Body of pancreas (tissue), 4 donors: ENCODE data around the gene SLC5A5. TPM values are rescaled to one million over a fixed set of nuclear protein-coding genes. Genes with fewer than 3 reads are reported as not detected.

Source experiments
- ATAC-seq: fragments of 150-250 bp; one replicate; pipeline ENCODE4 v1.9.1; 2016
- DNase-seq, 4 donors: peaks; one replicate each; pipeline ENCODE4 v3.0.0-alpha.2; 2019
- H3K27ac ChIP-seq, 4 donors: fragments of 200-600 bp; sonication (generic); 1 replicate in 3 of 4; 2 replicates in 1 of 4; pipeline versions ENCODE4 v1.5.1 to v1.6.1; 2016 to 2019; ENCODE audit warnings: mild to moderate bottlenecking in 1 of 4, mixed read lengths in 1 of 4, moderate library complexity in 1 of 4
- H3K27me3 ChIP-seq, 2 donors: fragments of 200-600 bp; sonication (generic); one replicate each; pipeline ENCODE4 v1.6.0; 2016; ENCODE audit warnings: mild to moderate bottlenecking in 1 of 2
- H3K36me3 ChIP-seq, 2 donors: fragments of 200-600 bp; sonication (generic); replicated peaks in 1 of 2; 2 replicates each; pipeline ENCODE4 v1.5.1; 2016; ENCODE audit warnings: low read depth in 2 of 2; ENCODE audit not compliant: insufficient read depth in 1 of 2
- H3K4me1 ChIP-seq: fragments of 200-600 bp; sonication (generic); one replicate; pipeline ENCODE4 v1.6.0; 2016
- H3K4me3 ChIP-seq, 2 donors: fragments of 200-600 bp; sonication (generic); 1 replicate in 1 of 2; 2 replicates in 1 of 2; pipeline ENCODE4 v1.5.1; 2016 to 2019
- H3K9me3 ChIP-seq, 3 donors: fragments of 200-600 bp; sonication (generic); 1 replicate in 2 of 3; 2 replicates in 1 of 3; pipeline ENCODE4 v1.5.1; 2016
- CTCF ChIP-seq, 7 experiments: fragments of 450-650 bp in 4 of 7; fragments of 200-600 bp in 3 of 7; sonication (generic) in 3 of 7; IDR thresholded peaks; one replicate each; pipeline ENCODE4 v1.5.1; 2016 to 2019; ENCODE audit warnings: antibody characterized with exemption in 7 of 7
- POLR2A ChIP-seq, 3 donors: fragments of 450-650 bp; IDR thresholded peaks; one replicate each; pipeline ENCODE4 v1.6.1; 2016; ENCODE audit warnings: antibody characterized with exemption in 3 of 3, mild to moderate bottlenecking in 2 of 3
- WGBS, 2 donors: methylation state at CpG; one replicate each; pipeline ENCODE4 v1.1.5; 2017; 5-methylcytosine and 5-hydroxymethylcytosine counted together
- intact Hi-C: fragments of 100-400 bp; cut with DNase I; formaldehyde crosslinking; loops from one replicate; pipeline ENCODE4 v1.15.1; 2023
- total RNA-seq, 2 donors: library from RNA; depleted of rRNA; stranded (reverse); fragments of >200 nt; gene quantifications; one replicate each; pipeline ENCODE4 v1.1.0, GENCODE V29; 2016

The SLC5A5 gene
- total RNA-seq, 2 donors from 2014 or later = not detected

GRCh38 chr19:17938092-17938845, 66.5 kb downstream of the SLC5A5 start:
- TF ChIP-seq POLR2A (IDR thresholded peaks at IDR 0.05) (no peak), CTCF (IDR thresholded peaks at IDR 0.05) (peak; percentile 87 to 97 (median 89))
- Histone ChIP-seq H3K9me3 (no peaks in the 10 kb centered on the region), H3K4me3 (no peak overlapping the region), H3K36me3 (peaks cover 0 to 2% of the 10 kb centered on the region in 2 donors), H3K4me1 (peaks cover 13% of the 10 kb centered on the region), H3K27ac (no peak overlapping the region), H3K27me3 (no peaks in the 10 kb centered on the region)
- intact Hi-C loops = loop anchor here (5.0 kb wide), 1 partner anchor 71 kb away; no protein-coding TSS in a partner anchor
- DNase-seq (peak; percentile 79 to 85 (median 82)), ATAC-seq (peak; percentile 89)
- WGBS, 2 donors = 40 to 43% methylated on average over 5 to 7 of the region's 7 CpGs

DNA sequence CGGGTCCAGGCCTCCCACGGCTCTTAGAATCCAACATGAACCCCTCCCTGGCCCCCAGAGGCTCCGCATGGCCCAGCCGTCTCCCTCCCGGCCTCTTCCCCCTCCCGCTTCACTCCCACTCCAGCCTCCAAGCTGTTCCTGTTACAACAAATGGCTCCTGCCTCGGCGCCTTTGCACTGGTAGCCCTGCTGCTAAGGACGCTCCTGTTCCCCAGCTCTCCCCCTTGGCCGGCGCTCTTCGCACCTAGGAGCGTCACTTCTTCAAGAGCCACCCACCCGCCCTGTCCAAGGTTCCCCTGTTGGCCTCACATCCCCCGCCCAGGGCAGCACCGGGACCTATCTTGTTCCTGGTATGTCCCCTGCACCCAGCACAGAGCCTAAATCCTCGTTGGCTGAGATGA, 70.4 kb downstream of the SLC5A5 start:
- WGBS, 2 donors = 87 to 91% methylated on average over 16 of the region's 17 CpGs
- no peak for ATAC-seq
- H3K4me1 ChIP-seq = peaks cover 3% of the 10 kb centered on the region
- no peaks in the 10 kb centered on the region for H3K27me3 ChIP-seq
- TF ChIP-seq POLR2A (IDR thresholded peaks at IDR 0.05) = no peak
- TF ChIP-seq CTCF (IDR thresholded peaks at IDR 0.05) = no peak
- DNase-seq = no peak
- intact Hi-C loops = loop anchor here (5.0 kb wide), 2 partner anchors 55 to 120 kb away; no protein-coding TSS in a partner anchor
- no peak overlapping the region for H3K4me3 ChIP-seq
- H3K27ac ChIP-seq = no peak overlapping the region
- H3K36me3 ChIP-seq = peaks cover 0 to 2% of the 10 kb centered on the region in 2 donors
- no peaks in the 10 kb centered on the region for H3K9me3 ChIP-seq

DNA sequence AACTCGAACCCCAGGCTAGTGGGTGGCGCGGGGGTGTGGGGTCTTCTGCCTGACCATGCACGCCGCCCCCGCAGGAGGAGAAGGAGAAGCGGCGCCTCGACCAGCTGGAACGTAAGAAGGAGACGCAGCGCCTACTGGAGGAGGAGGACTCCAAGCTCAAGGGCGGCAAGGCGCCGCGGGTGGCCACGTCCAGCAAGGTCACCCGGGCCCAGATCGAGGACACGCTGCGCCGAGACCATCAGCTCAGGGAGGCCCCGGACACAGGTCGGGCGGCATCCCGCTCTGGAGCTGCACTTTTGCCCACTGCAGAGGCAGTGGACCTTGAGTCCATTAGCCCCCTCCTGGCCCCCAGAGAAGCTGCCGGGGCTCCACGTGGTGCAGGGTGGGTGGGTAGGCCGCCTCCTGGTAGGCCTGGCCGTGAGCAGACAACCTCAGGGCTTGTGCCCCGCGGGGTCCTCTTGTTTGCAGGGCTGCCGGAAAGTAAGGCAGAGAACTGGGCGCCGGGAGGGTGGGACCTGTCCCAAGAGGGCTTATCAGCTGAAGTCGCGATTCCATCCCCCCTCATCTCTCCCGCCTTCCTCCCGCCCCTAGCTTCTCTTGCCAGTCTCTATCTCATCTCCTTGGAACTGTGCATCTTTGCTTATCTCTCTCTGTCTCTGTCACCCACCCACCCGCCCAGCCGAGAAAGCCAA, 71.0 kb downstream of the SLC5A5 start:
- H3K4me3 ChIP-seq = no peak overlapping the region
- 85 to 87% methylated on average over 34 to 41 of the region's 41 CpGs for WGBS, 2 donors
- no peaks in the 10 kb centered on the region for H3K27me3 ChIP-seq

More for the DNA sequence above, 71.0 kb downstream of the SLC5A5 start:
- Histone ChIP-seq H3K27ac (no peak overlapping the region), H3K36me3 (peaks cover 0 to 2% of the 10 kb centered on the region in 2 donors), H3K9me3 (no peaks in the 10 kb centered on the region), H3K4me1 (peaks cover 6% of the 10 kb centered on the region)
- ATAC-seq = no peak
- DNase-seq = no peak
- intact Hi-C loops = loop anchor here (5.0 kb wide), 2 partner anchors 55 to 120 kb away; no protein-coding TSS in a partner anchor
- no peak for TF ChIP-seq POLR2A (IDR thresholded peaks at IDR 0.05)
- no peak for TF ChIP-seq CTCF (IDR thresholded peaks at IDR 0.05)
